Keratinocyte (primary cell): Measurements from ENCODE around the gene TMED5. TPM values are rescaled to one million over a fixed set of nuclear protein-coding genes. Genes with fewer than 3 reads are reported as not detected.

Source experiments
- DNase-seq: peaks from one replicate; pipeline ENCODE4 v3.0.0-alpha.2; 2011; ENCODE audit warnings: low read depth, missing footprints, low spot score
- FAIRE-seq: peaks from 2 replicates; lab custom pipeline; 2011; peaks lifted over from hg19 to GRCh38; lab: Jason Lieb, UNC
- H2AFZ ChIP-seq: 2 replicates; pipeline ENCODE4 v1.6.0; 2012; ENCODE audit warnings: low read length, control low read depth, inconsistent platforms; ENCODE audit not compliant: control insufficient read depth
- H3K27ac ChIP-seq: 2 replicates; pipeline ENCODE4 v1.5.1; 2011; ENCODE audit warnings: low read length; ENCODE audit not compliant: control insufficient read depth, insufficient read depth
- H3K27me3 ChIP-seq: 3 replicates; pipeline ENCODE4 v1.6.0; 2011; ENCODE audit warnings: low read length; ENCODE audit not compliant: control insufficient read depth, insufficient read depth; ENCODE audit errors: extremely low read depth
- H3K36me3 ChIP-seq, 2 experiments: 2 replicates in 1 of 2; 3 replicates in 1 of 2; pipeline ENCODE4 v1.5.1; 2011; ENCODE audit warnings: low read length in 2 of 2, mild to moderate bottlenecking in 1 of 2; ENCODE audit not compliant: control insufficient read depth in 2 of 2, insufficient read depth in 2 of 2; ENCODE audit errors: extremely low read depth in 1 of 2
- H3K4me1 ChIP-seq: 3 replicates; pipeline ENCODE4 v1.5.1; 2011; ENCODE audit warnings: low read length; ENCODE audit not compliant: control insufficient read depth, insufficient read depth; ENCODE audit errors: extremely low read depth
- H3K4me2 ChIP-seq: 3 replicates; pipeline ENCODE4 v1.6.0; 2011; ENCODE audit warnings: low read depth, low read length; ENCODE audit not compliant: control insufficient read depth, insufficient read depth; ENCODE audit errors: extremely low read depth
- H3K4me3 ChIP-seq, 3 experiments: fragments of 200-600 bp in 1 of 3; sonication (generic) in 1 of 3; 2 replicates in 2 of 3; 3 replicates in 1 of 3; pipeline ENCODE4 v1.5.1; 2011 to 2016; ENCODE audit warnings: low read length in 3 of 3, mild to moderate bottlenecking in 3 of 3, control low read depth in 2 of 3, inconsistent platforms in 1 of 3, low read depth in 1 of 3, mixed read lengths in 1 of 3, mixed run types in 1 of 3, moderate library complexity in 1 of 3; ENCODE audit not compliant: control insufficient read depth in 2 of 3, insufficient read depth in 2 of 3; ENCODE audit errors: extremely low read depth in 1 of 3
- H3K79me2 ChIP-seq: 2 replicates; pipeline ENCODE4 v1.6.0; 2012; ENCODE audit warnings: low read length; ENCODE audit not compliant: control insufficient read depth, insufficient read depth
- H3K9ac ChIP-seq: 3 replicates; pipeline ENCODE4 v1.6.0; 2011; ENCODE audit warnings: low read length; ENCODE audit not compliant: control insufficient read depth, insufficient read depth; ENCODE audit errors: extremely low read depth
- H3K9me1 ChIP-seq: 3 replicates; pipeline ENCODE4 v1.6.0; 2011; ENCODE audit warnings: low read length; ENCODE audit not compliant: control insufficient read depth, insufficient read depth; ENCODE audit errors: extremely low read depth
- H3K9me3 ChIP-seq: 2 replicates; pipeline ENCODE4 v1.5.1; 2012; ENCODE audit warnings: low read depth, low read length; ENCODE audit not compliant: control insufficient read depth
- H4K20me1 ChIP-seq: 3 replicates; pipeline ENCODE4 v1.6.0; 2011; ENCODE audit warnings: low read length; ENCODE audit not compliant: control insufficient read depth, insufficient read depth; ENCODE audit errors: extremely low read depth
- EZH2 ChIP-seq: IDR thresholded peaks from one replicate; pipeline ENCODE4 v1.6.1; 2012; ENCODE audit warnings: inconsistent platforms, mild to moderate bottlenecking, low read length, moderate library complexity
- dilution Hi-C: fragments of 300-500 bp; cut with MboI; formaldehyde crosslinking; loops from one replicate; pipeline ENCODE4 v1.7.0; 2020; ENCODE audit warnings: low sequenced_read_pairs; ENCODE audit not compliant: extremely low pct_ligation_motif_present
- polyA plus RNA-seq, 5 experiments: library from polyadenylated mRNA; depleted of rRNA in 3 of 5; stranded (reverse) in 3 of 5; stranded (forward) in 1 of 5; unstranded in 1 of 5; fragments of >200 nt; gene quantifications; 1 replicate in 1 of 5; 2 replicates in 3 of 5; 3 replicates in 1 of 5; pipeline versions ENCODE4 v1.2.1 to v1.2.3, GENCODE V29; 2011 to 2012; ENCODE audit warnings: missing spikeins in 2 of 5, low read depth in 1 of 5, low replicate concordance in 1 of 5
- TF ChIP-seq, protein P1 (sequence below), 3 experiments: IDR thresholded peaks in 1 of 3; conservative IDR thresholded peaks in 1 of 3; optimal IDR thresholded peaks in 1 of 3; 2 replicates in 2 of 3; 3 replicates in 1 of 3; pipeline versions ENCODE3 to v1.5.1; 2011; ENCODE audit warnings: low read length in 3 of 3, mild to moderate bottlenecking in 3 of 3, moderate library complexity in 2 of 3, control low read depth in 1 of 3, inconsistent platforms in 1 of 3; ENCODE audit not compliant: insufficient read depth in 2 of 3; ENCODE audit errors: extremely low read depth in 1 of 3

The TMED5 gene
- polyA plus RNA-seq, 1 donor (not counting 4 experiments of a cell fraction or from before 2014, with no cell fraction given): 55.4 TPM

- no peaks in the 10 kb centered on the region for H3K79me2 ChIP-seq
- H2AFZ ChIP-seq: no peak overlapping the region
- H3K27ac ChIP-seq: peak overlapping the region; percentile 2
- H3K9ac ChIP-seq: no peak overlapping the region
- H3K4me1 ChIP-seq: peaks cover 12% of the 10 kb centered on the region
- H4K20me1 ChIP-seq: no peaks in the 10 kb centered on the region
- dilution Hi-C loops: no loop called here
- DNase-seq (no peak), FAIRE-seq (no peak)
- peak overlapping the region; percentile 56 for H3K4me2 ChIP-seq
- no peaks in the 10 kb centered on the region for H3K9me1 ChIP-seq
- TF ChIP-seq, protein P1, sequence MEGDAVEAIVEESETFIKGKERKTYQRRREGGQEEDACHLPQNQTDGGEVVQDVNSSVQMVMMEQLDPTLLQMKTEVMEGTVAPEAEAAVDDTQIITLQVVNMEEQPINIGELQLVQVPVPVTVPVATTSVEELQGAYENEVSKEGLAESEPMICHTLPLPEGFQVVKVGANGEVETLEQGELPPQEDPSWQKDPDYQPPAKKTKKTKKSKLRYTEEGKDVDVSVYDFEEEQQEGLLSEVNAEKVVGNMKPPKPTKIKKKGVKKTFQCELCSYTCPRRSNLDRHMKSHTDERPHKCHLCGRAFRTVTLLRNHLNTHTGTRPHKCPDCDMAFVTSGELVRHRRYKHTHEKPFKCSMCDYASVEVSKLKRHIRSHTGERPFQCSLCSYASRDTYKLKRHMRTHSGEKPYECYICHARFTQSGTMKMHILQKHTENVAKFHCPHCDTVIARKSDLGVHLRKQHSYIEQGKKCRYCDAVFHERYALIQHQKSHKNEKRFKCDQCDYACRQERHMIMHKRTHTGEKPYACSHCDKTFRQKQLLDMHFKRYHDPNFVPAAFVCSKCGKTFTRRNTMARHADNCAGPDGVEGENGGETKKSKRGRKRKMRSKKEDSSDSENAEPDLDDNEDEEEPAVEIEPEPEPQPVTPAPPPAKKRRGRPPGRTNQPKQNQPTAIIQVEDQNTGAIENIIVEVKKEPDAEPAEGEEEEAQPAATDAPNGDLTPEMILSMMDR (optimal IDR thresholded peaks at IDR 0.05 in 1 of 3, IDR thresholded peaks at IDR 0.05 in 1 of 3, conservative IDR thresholded peaks at IDR 0.05 in 1 of 3; ENCODE audit: extremely low read depth in 1 of 3, insufficient read depth in 2 of 3, low read length in 3 of 3): no peak
- TF ChIP-seq EZH2: no peak
- H3K36me3 ChIP-seq: peaks cover under 1 to 2% of the 10 kb centered on the region in 2 experiments
- no peaks in the 10 kb centered on the region for H3K27me3 ChIP-seq
- H3K9me3 ChIP-seq: no peaks in the 10 kb centered on the region
- no peak overlapping the region for H3K4me3 ChIP-seq
Observed at GRCh38 chr1:93143136-93143535, 37.1 kb downstream of the TMED5 start.

DNA sequence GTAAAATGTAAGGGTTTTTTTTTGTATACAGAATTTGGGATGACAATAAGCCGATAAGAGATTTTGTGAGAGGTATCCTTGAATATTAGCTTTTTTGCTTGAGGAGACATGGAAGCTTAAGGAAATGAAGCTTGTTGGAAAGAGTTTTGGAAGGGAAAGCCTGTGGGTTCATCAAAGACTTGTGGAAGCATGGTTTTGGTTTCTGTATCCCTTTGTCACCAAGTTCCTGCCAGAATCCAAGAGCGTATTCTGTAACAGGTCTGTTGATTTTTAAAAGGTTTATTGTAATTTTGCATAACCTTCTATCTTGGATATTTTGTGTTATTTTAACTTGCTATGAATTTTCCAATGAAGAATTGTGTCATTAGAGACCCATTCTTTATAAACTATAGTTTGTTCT lies 38.1 kb downstream of the TMED5 start:
- Histone ChIP-seq H3K36me3 (peaks cover 0 to 5% of the 10 kb centered on the region in 2 experiments), H2AFZ (no peak overlapping the region), H3K9me1 (no peaks in the 10 kb centered on the region), H3K79me2 (no peaks in the 10 kb centered on the region), H3K4me3 (no peak overlapping the region), H3K4me2 (no peak overlapping the region), H3K4me1 (peaks cover 12% of the 10 kb centered on the region), H3K27me3 (no peaks in the 10 kb centered on the region), H4K20me1 (no peaks in the 10 kb centered on the region), H3K9me3 (no peaks in the 10 kb centered on the region), H3K27ac (no peak overlapping the region), H3K9ac (no peak overlapping the region)
- no peak for FAIRE-seq
- TF ChIP-seq, protein P1 (optimal IDR thresholded peaks at IDR 0.05 in 1 of 3, IDR thresholded peaks at IDR 0.05 in 1 of 3, conservative IDR thresholded peaks at IDR 0.05 in 1 of 3; ENCODE audit: extremely low read depth in 1 of 3, insufficient read depth in 2 of 3, low read length in 3 of 3): no peak
- TF ChIP-seq EZH2: no peak
- DNase-seq: no peak
- dilution Hi-C loops: no loop called here
